KMS-11 (cell line): ENCODE results near the gene LILRA6.
"Not testable (repeated sequence)": the region's sequence is repeated elsewhere in the genome, so short reads cannot be mapped to it uniquely, and the experiment has no call there.

Experiments
- H2AFZ ChIP-seq: fragments of 200-600 bp; sonication (generic); 2 replicates; pipeline ENCODE4 v1.6.1; 2016; ENCODE audit warnings: antibody characterized with exemption, mixed run types, low read depth
- H3K27ac ChIP-seq: fragments of 200-600 bp; sonication (generic); 2 replicates; pipeline ENCODE4 v1.6.1; 2016; ENCODE audit warnings: mild to moderate bottlenecking, mixed run types
- H3K27me3 ChIP-seq: fragments of 200-600 bp; sonication (generic); 2 replicates; pipeline ENCODE4 v1.6.1; 2017; ENCODE audit warnings: mild to moderate bottlenecking, low read depth, mixed run types, moderate library complexity; ENCODE audit not compliant: insufficient read depth
- H3K36me3 ChIP-seq: fragments of 200-600 bp; sonication (generic); 2 replicates; pipeline ENCODE4 v1.6.1; 2017; ENCODE audit warnings: mild to moderate bottlenecking, mixed run types; ENCODE audit not compliant: insufficient read depth
- H3K4me1 ChIP-seq: fragments of 200-600 bp; sonication (generic); 2 replicates; pipeline ENCODE4 v1.6.1; 2016; ENCODE audit warnings: mild to moderate bottlenecking, low read depth, mixed run types; ENCODE audit not compliant: poor library complexity, severe bottlenecking
- H3K4me2 ChIP-seq: fragments of 200-600 bp; sonication (generic); 2 replicates; pipeline ENCODE4 v1.7.0; 2016; ENCODE audit warnings: mild to moderate bottlenecking, mixed run types
- H3K4me3 ChIP-seq: fragments of 200-600 bp; sonication (generic); IDR thresholded peaks from 2 replicates; pipeline ENCODE4 v1.6.1; 2017; ENCODE audit warnings: low read depth, low read length, mixed read lengths; ENCODE audit not compliant: insufficient read depth
- H3K79me2 ChIP-seq: fragments of 200-600 bp; sonication (generic); 2 replicates; pipeline ENCODE4 v1.6.1; 2016; ENCODE audit warnings: low read depth, mixed run types; ENCODE audit not compliant: insufficient read depth
- H3K9ac ChIP-seq: fragments of 200-600 bp; sonication (generic); 2 replicates; pipeline ENCODE4 v1.6.1; 2016; ENCODE audit warnings: mild to moderate bottlenecking, mixed run types
- H4K20me1 ChIP-seq: fragments of 200-600 bp; sonication (generic); 2 replicates; pipeline ENCODE4 v1.6.1; 2016; ENCODE audit warnings: mild to moderate bottlenecking, mixed run types; ENCODE audit not compliant: insufficient read depth
- TF ChIP-seq, protein P1 (sequence below): fragments of 200-600 bp; sonication (generic); conservative IDR thresholded peaks from 2 replicates; pipeline ENCODE4 v1.6.1; 2017; ENCODE audit warnings: low read depth, mild to moderate bottlenecking, antibody characterized with exemption, low read length, moderate library complexity, mixed read lengths

Gene LILRA6

DNA sequence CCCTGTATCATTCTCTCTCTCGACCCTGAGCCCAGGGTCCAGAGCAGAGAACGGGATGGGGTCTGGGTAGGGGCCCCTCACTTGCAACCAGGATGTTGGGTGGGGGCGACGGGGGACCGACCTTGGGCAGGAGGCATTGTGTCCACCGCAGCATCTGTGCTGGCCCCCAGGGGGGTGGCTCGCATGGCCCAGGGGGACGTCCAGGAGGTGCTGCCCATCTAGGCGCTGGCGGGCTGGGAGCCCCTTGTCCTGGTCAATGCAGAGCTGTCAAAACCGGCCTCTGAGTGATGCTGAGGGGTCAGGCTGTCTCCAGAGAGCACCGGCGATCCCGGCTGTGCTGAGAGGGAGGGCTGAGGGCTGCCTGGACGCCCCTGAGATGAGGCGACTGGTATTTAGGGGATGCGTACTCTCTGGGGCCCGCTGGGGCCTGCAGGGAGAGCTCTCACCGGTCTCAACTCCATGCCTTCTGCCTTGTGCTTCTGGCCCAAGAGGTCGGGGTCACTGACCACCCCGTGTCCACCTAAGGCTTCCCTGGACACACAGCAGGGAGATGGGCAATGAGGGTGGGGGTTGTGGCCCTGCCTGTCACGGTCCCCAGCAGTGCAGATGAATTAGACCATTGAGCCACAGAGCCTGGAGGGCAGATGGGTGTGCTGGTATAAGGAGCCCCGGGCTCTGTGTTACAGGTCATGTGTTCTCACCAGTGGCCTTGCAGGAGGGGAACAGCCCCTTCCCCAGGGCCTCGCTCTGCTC is 33.4 kb downstream of the LILRA6 start:
- Histone ChIP-seq H2AFZ (no peak overlapping the region), H3K36me3 (peaks cover 14% of the 10 kb centered on the region; the same call in 1 of the 2 replicates), H4K20me1 (peaks cover 34% of the 10 kb centered on the region), H3K27ac (peak overlapping the region; percentile 41; the same call in 1 of the 2 replicates), H3K4me1 (peaks cover 71% of the 10 kb centered on the region), H3K27me3 (no peaks in the 10 kb centered on the region), H3K79me2 (peaks cover 20% of the 10 kb centered on the region; the same call in 1 of the 2 replicates), H3K9ac (no peak overlapping the region; the same call in 1 of the 2 replicates), H3K4me3 (no peak overlapping the region), H3K4me2 (peak overlapping the region; percentile 56)
- TF ChIP-seq, protein P1, sequence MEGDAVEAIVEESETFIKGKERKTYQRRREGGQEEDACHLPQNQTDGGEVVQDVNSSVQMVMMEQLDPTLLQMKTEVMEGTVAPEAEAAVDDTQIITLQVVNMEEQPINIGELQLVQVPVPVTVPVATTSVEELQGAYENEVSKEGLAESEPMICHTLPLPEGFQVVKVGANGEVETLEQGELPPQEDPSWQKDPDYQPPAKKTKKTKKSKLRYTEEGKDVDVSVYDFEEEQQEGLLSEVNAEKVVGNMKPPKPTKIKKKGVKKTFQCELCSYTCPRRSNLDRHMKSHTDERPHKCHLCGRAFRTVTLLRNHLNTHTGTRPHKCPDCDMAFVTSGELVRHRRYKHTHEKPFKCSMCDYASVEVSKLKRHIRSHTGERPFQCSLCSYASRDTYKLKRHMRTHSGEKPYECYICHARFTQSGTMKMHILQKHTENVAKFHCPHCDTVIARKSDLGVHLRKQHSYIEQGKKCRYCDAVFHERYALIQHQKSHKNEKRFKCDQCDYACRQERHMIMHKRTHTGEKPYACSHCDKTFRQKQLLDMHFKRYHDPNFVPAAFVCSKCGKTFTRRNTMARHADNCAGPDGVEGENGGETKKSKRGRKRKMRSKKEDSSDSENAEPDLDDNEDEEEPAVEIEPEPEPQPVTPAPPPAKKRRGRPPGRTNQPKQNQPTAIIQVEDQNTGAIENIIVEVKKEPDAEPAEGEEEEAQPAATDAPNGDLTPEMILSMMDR: no peak

DNA sequence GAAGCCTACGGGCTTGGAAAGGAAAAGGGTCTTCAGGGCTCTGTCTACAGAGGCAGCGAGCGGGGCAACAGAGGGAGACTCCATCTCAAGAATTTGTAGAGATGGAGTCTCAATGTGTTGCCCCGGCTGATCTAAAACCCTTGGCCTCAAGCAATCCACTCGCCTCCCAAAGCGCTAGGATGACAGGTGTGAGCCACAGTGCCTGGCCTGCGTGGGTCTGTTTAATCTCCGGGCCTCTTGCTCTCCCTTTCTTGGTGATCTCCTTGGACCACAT is 33.9 kb downstream of the LILRA6 start:
- TF ChIP-seq, protein P1: no peak
- Histone ChIP-seq H4K20me1 (peaks cover 38% of the 10 kb centered on the region), H3K4me3 (no peak overlapping the region), H3K27ac (no peak overlapping the region), H2AFZ (no peak overlapping the region), H3K4me1 (peaks cover 75% of the 10 kb centered on the region), H3K36me3 (peaks cover 16% of the 10 kb centered on the region; the same call in 1 of the 2 replicates), H3K27me3 (no peaks in the 10 kb centered on the region), H3K4me2 (peak overlapping the region; percentile 56; the same call in 1 of the 2 replicates), H3K9ac (no peak overlapping the region), H3K79me2 (peaks cover 25% of the 10 kb centered on the region; the same call in 1 of the 2 replicates)

DNA sequence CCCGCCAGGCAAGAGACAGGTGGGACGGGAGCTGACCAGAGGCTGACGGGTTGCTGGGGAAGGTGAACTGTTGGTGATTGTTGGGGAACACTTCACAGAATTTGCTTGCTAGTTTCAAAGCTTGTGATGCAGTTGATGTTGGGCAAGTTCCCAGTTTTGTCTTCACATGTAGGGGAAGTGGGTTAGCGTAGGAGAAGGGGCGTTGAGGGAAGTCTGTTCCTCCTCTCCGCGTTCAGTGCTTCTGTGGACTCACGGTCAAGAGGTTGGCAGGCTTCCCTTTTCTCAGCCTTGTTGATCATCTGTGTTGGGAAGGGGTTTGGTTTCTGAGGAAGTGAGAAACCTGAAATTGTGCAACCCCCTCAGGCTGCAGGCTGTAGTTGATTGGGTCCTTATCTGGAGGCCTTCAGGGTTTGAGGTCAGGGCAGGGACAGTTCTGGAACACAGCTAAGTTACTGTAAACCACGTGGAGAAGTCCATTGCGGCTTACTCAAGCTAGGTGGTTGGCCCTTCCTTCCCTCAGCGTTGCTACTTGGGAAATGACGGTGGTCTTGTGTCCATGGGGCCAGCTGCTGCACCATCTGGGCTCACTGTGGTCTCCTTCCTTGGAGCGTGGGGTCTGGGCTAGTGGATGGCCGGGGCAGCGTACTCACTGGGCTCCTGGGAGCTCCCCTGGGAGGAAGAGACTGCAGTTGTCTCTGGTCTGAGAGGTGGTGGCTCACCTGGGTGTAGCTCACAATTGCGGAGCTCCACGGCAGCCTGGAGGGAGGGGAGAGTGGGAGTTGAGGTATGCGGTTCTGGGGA is 34.4 kb downstream of the LILRA6 start:
- Histone ChIP-seq H3K27ac (no peak overlapping the region), H3K9ac (no peak overlapping the region), H3K4me1 (peaks cover 81% of the 10 kb centered on the region), H2AFZ (no peak overlapping the region), H3K79me2 (peaks cover 30% of the 10 kb centered on the region), H3K4me2 (peak overlapping the region; percentile 56; the same call in 1 of the 2 replicates), H3K36me3 (peaks cover 21% of the 10 kb centered on the region; the same call in 1 of the 2 replicates), H3K4me3 (no peak overlapping the region), H3K27me3 (no peaks in the 10 kb centered on the region), H4K20me1 (peaks cover 41% of the 10 kb centered on the region)
- TF ChIP-seq, protein P1: no peak

DNA sequence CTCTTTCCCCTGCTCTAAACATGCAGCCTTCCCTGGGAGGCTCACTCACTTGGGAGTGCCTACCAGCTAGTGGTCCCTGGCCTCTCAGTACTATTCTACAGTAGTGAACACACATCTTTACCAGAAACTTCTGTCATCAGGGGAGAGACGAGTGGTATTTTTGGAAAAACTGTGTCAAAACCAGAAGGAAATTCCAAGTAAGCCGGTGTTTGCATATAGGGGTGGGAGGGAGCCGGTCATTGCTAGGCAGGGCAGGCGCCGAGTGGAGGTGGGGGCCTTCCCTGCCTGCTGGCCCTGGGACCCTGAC is 35.0 kb downstream of the LILRA6 start:
- Histone ChIP-seq H3K36me3 (peaks cover 26% of the 10 kb centered on the region; the same call in 1 of the 2 replicates), H4K20me1 (peaks cover 47% of the 10 kb centered on the region), H3K9ac (no peak overlapping the region), H3K4me3 (no peak overlapping the region), H3K27ac (no peak overlapping the region), H3K4me2 (no peak overlapping the region; the same call in 1 of the 2 replicates), H3K79me2 (peaks cover 36% of the 10 kb centered on the region), H3K27me3 (no peaks in the 10 kb centered on the region; the same call in 1 of the 2 replicates), H3K4me1 (peaks cover 86% of the 10 kb centered on the region), H2AFZ (no peak overlapping the region)
- TF ChIP-seq, protein P1: no peak

DNA sequence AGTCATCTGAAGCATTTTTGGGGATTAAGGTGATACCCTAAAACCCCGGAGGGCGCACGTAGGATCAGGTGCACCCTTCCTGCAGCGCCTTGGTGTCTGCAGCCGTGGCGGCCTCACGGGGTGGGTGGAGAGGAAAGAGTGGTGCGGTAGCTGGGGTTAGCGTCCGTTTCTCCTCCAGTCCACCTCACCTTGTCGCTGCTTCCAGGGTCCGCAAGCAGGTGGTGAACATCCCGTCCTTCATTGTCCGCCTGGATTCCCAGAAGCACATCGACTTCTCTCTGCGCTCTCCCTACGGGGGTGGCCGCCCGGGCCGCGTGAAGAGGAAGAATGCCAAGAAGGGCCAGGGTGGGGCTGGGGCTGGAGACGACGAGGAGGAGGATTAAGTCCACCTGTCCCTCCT is 35.4 kb downstream of the LILRA6 start:
- Histone ChIP-seq H3K79me2 (peaks cover 40% of the 10 kb centered on the region), H4K20me1 (peaks cover 51% of the 10 kb centered on the region), H3K4me1 (peaks cover 90% of the 10 kb centered on the region), H3K36me3 (peaks cover 31% of the 10 kb centered on the region; the same call in 1 of the 2 replicates)
- not testable (repeated sequence) for H2AFZ ChIP-seq, H3K4me2 ChIP-seq, H3K9ac ChIP-seq, H3K27ac ChIP-seq, H3K27me3 ChIP-seq, H3K4me3 ChIP-seq
